ENCODE measurements around the gene CNTNAP5. TPM values are rescaled to one million over a fixed set of nuclear protein-coding genes. Genes with fewer than 3 reads are reported as not detected.

Gene CNTNAP5
- total RNA-seq, 3 donors from 2014 or later (not counting 1 experiment from before 2014, with no cell fraction given), result not detected

DNA sequence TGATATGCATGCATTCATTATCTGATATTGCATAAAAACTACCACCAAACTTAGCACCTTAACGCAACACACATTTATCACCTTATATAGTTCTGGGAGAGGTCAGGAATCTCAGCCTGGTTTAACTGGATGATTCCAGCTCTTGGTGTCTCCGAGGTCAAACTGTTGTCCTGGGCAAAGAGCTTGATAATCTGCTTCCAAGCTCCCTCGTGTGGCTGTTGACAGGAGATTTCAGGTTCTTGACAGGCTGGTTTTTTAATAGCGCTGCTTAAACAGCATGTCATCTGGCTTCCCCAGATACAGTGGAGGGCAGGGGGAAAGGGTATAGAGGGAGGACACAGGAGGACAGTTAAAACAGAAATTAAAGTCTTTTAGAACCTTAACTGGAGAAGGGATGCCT, 785.0 kb downstream of the CNTNAP5 start:
- no peak for DNase-seq
- Mint-ChIP-seq H3K4me1 (no peaks in the 10 kb centered on the region), H3K36me3 (no peaks in the 10 kb centered on the region), H3K27me3 (ENCODE audit: low read depth in 2 of 2) (no peaks in the 10 kb centered on the region), H3K4me3 (no peak overlapping the region), H3K27ac (no peak overlapping the region), H3K9me3 (peaks cover 9 to 10% of the 10 kb centered on the region in 2 donors)
- H3K9me3 ChIP-seq (ENCODE audit: control insufficient read depth, insufficient read depth, low read length), result no peaks in the 10 kb centered on the region
- H3K27me3 ChIP-seq (ENCODE audit: control insufficient read depth, insufficient read depth, low read length), result no peaks in the 10 kb centered on the region
- WGBS (ENCODE audit: insufficient coverage), result 49% methylated on average over 4 of the region's 4 CpGs
- intact Hi-C loops (cut with micrococcal nuclease), result no loop called here
- H3K36me3 ChIP-seq (ENCODE audit: control insufficient read depth, insufficient read depth, low read length), result no peaks in the 10 kb centered on the region
- TF ChIP-seq, protein P1, sequence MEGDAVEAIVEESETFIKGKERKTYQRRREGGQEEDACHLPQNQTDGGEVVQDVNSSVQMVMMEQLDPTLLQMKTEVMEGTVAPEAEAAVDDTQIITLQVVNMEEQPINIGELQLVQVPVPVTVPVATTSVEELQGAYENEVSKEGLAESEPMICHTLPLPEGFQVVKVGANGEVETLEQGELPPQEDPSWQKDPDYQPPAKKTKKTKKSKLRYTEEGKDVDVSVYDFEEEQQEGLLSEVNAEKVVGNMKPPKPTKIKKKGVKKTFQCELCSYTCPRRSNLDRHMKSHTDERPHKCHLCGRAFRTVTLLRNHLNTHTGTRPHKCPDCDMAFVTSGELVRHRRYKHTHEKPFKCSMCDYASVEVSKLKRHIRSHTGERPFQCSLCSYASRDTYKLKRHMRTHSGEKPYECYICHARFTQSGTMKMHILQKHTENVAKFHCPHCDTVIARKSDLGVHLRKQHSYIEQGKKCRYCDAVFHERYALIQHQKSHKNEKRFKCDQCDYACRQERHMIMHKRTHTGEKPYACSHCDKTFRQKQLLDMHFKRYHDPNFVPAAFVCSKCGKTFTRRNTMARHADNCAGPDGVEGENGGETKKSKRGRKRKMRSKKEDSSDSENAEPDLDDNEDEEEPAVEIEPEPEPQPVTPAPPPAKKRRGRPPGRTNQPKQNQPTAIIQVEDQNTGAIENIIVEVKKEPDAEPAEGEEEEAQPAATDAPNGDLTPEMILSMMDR (IDR thresholded peaks at IDR 0.05), result no peak
- H3K4me1 ChIP-seq (ENCODE audit: control insufficient read depth, insufficient read depth, low read length), result no peaks in the 10 kb centered on the region
- no peak overlapping the region for H3K4me3 ChIP-seq (ENCODE audit: low read length)
- H3K27ac ChIP-seq (ENCODE audit: low read length), result no peak overlapping the region
- no peak for ATAC-seq

DNA sequence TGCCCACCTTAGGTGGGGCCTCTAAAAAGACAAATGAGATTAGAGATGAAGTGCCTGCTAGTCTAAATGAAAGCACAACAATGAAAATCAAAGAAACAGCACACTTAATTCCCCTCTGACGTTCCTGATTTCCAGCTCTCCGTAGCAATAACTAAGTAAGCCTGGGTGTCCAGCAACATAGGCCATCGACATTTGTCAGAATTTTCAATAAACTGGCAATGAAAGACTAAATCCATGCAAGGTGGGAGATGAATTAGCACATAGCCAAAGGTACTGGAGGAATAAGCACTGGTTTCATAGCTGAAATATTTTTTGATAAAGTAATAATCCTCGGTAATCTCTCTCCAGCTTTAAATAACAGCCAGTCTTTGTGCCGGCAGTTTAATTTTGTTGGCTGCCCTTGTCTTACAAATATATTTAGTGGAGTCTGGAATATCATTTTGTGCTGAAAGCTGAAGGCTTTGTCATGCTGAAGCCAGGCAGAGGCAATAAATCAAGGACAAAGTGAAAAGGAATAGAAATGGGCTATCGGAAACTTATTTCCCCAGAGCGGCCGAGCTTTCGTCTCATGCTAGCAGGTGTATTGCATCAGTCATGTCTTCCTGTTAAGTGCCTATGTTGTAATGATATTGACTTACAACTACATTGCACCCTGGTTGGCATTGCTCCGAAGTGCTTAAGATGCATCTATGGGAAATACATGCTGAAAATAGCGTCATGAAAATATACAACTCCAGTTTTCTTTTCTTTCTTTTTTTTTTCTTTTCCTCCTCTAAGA, 790.1 kb downstream of the CNTNAP5 start:
- Histone ChIP-seq H3K9me3 (ENCODE audit: control insufficient read depth, insufficient read depth, low read length) (no peaks in the 10 kb centered on the region), H3K4me1 (ENCODE audit: control insufficient read depth, insufficient read depth, low read length) (no peaks in the 10 kb centered on the region), H3K27ac (ENCODE audit: low read length) (no peak overlapping the region), H3K36me3 (ENCODE audit: control insufficient read depth, insufficient read depth, low read length) (no peaks in the 10 kb centered on the region), H3K4me3 (ENCODE audit: low read length) (no peak overlapping the region), H3K27me3 (ENCODE audit: control insufficient read depth, insufficient read depth, low read length) (no peaks in the 10 kb centered on the region)
- WGBS (ENCODE audit: insufficient coverage), result 83% methylated on average over 10 of the region's 11 CpGs
- Mint-ChIP-seq H3K27me3 (ENCODE audit: low read depth in 2 of 2) (no peaks in the 10 kb centered on the region), H3K4me3 (no peak overlapping the region), H3K4me1 (no peaks in the 10 kb centered on the region), H3K27ac (no peak overlapping the region), H3K36me3 (no peaks in the 10 kb centered on the region), H3K9me3 (peaks cover 14 to 19% of the 10 kb centered on the region in 2 donors)
- intact Hi-C loops (cut with micrococcal nuclease), result no loop called here
- ATAC-seq, result no peak
- TF ChIP-seq, protein P1 (IDR thresholded peaks at IDR 0.05), result no peak
- no peak for DNase-seq

DNA sequence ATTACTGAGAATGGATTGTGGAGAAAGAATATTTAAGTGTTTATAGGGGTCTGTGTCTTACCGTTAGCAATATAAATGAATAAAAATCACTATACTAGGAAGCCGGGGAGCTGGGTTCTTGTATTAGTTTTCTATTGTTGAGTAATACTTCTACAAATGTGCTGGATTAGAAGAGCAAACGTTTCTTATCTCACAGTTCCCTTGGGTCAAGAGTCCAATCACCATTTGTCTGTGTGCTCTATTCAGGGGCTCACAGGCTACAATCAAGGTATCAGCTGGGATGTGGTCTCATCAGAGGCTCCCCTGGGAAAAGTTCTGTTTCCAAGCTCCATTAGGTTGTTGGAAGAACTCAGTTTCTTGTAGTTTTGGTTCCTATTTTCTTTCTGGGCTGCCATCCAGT, 790.9 kb downstream of the CNTNAP5 start:
- DNase-seq, result no peak
- TF ChIP-seq, protein P1 (IDR thresholded peaks at IDR 0.05), result no peak
- Mint-ChIP-seq H3K27ac (no peak overlapping the region), H3K4me1 (no peaks in the 10 kb centered on the region), H3K27me3 (ENCODE audit: low read depth in 2 of 2) (no peaks in the 10 kb centered on the region), H3K4me3 (no peak overlapping the region), H3K36me3 (no peaks in the 10 kb centered on the region), H3K9me3 (peaks cover 14 to 19% of the 10 kb centered on the region in 2 donors)
- H3K27ac ChIP-seq (ENCODE audit: low read length), result no peak overlapping the region
- intact Hi-C loops (cut with micrococcal nuclease), result no loop called here
- no peaks in the 10 kb centered on the region for H3K4me1 ChIP-seq (ENCODE audit: control insufficient read depth, insufficient read depth, low read length)
- no peak for ATAC-seq
- 61% methylated on average over 1 of the region's 3 CpGs for WGBS (ENCODE audit: insufficient coverage)
- H3K36me3 ChIP-seq (ENCODE audit: control insufficient read depth, insufficient read depth, low read length), result no peaks in the 10 kb centered on the region
- no peaks in the 10 kb centered on the region for H3K27me3 ChIP-seq (ENCODE audit: control insufficient read depth, insufficient read depth, low read length)
- no peak overlapping the region for H3K4me3 ChIP-seq (ENCODE audit: low read length)
- H3K9me3 ChIP-seq (ENCODE audit: control insufficient read depth, insufficient read depth, low read length), result no peaks in the 10 kb centered on the region

DNA sequence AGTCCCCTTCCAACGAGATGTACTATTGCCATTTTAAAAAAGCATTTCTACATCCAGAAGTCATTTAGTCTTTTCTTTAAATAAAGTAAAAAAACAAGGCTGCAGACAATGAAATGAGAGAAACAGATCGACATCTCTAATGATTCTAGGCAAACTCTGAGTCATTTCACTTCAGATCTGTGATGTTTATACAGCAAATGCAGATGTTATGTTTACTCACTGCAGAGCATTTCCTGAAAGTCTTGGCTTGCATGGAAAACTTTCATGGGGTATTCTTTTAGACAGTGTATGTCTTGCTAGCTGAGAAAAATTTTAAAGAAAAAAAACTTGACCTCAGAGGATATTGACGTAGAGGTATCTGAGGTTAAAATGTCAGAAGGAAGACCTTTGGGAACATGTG, 797.4 kb downstream of the CNTNAP5 start:
- no peak overlapping the region for H3K4me3 Mint-ChIP-seq
- no peaks in the 10 kb centered on the region for H3K36me3 ChIP-seq (ENCODE audit: control insufficient read depth, insufficient read depth, low read length)
- ATAC-seq, result no peak
- no peaks in the 10 kb centered on the region for H3K36me3 Mint-ChIP-seq
- no peaks in the 10 kb centered on the region for H3K27me3 Mint-ChIP-seq (ENCODE audit: low read depth in 2 of 2)
- no peak for DNase-seq
- intact Hi-C loops (cut with micrococcal nuclease), result no loop called here
- 73% methylated on average over 2 of the region's 3 CpGs for WGBS (ENCODE audit: insufficient coverage)
- no peak overlapping the region for H3K27ac Mint-ChIP-seq
- no peaks in the 10 kb centered on the region for H3K4me1 ChIP-seq (ENCODE audit: control insufficient read depth, insufficient read depth, low read length)
- H3K9me3 ChIP-seq (ENCODE audit: control insufficient read depth, insufficient read depth, low read length), result no peaks in the 10 kb centered on the region
- H3K27ac ChIP-seq (ENCODE audit: low read length), result no peak overlapping the region
- H3K27me3 ChIP-seq (ENCODE audit: control insufficient read depth, insufficient read depth, low read length), result no peaks in the 10 kb centered on the region
- peaks cover 5 to 6% of the 10 kb centered on the region in 2 donors for H3K9me3 Mint-ChIP-seq
- no peak overlapping the region for H3K4me3 ChIP-seq (ENCODE audit: low read length)
- TF ChIP-seq, protein P1 (IDR thresholded peaks at IDR 0.05), result no peak
- H3K4me1 Mint-ChIP-seq, result no peaks in the 10 kb centered on the region

Data from natural killer cell (primary cell).